ENCODE data around the gene ADCY6. TPM values are rescaled to one million over a fixed set of nuclear protein-coding genes. Genes with fewer than 3 reads are reported as not detected.
"Not testable (repeated sequence)": the region's sequence is repeated elsewhere in the genome, so short reads cannot be mapped to it uniquely, and the experiment has no call there.

ADCY6 gene
- polyA plus RNA-seq, 3 donors, result 17.9 to 62.3 (median 28.0) TPM

- 91 to 94% (median 91%) methylated on average over 13 of the region's 13 CpGs for WGBS, 3 donors
Observed at GRCh38 chr12:48771588-48772112, 17.2 kb downstream of the ADCY6 start.

DNA sequence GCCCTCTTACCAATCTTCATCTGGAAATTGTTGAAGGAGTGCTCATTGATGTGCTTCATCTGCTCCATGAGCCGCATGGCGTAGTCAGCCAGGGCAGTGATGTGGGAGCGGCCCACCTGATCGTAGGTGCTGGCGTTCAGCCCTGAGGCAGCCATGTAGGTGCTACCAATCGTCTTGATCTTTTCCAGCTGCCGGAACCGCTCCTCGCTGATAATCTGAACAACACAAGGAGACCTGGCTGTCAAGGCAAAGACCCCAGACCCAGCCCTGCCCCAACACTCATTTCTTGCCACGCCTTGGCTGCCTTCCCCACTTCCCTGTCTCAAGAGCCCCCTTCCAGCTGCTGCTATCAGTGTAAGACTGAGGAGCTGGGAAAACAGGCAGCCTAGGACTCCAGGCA is 18.1 kb downstream of the ADCY6 start:
- 90 to 95% (median 94%) methylated on average over 10 of the region's 10 CpGs for WGBS, 3 donors
- H3K27ac ChIP-seq (ENCODE audit: low read depth, low read length), result no peak overlapping the region

More at GRCh38 chr12:48771588-48772112, 17.2 kb downstream of the ADCY6 start:
- no peak overlapping the region for H3K27ac ChIP-seq (ENCODE audit: low read depth, low read length)

DNA sequence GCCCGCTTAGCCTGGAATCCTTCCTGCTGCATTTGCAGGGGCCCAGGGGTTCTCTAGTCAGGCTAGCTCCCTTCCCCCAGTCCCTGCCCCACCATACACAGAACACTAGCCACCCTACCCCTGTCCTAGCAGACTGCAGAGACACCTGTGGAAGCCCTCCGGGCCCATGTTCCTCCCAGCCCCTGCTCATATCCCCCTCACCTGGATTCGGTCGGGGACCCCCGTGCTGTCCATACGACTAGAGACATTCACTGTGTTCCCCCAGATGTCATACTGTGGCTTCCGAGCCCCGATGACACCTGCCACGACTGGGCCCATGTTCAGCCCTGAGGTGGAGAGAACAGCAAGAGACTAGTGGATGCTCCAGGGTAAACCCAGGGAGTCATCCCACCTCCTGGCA is 20.2 kb downstream of the ADCY6 start:
- H3K27ac ChIP-seq (ENCODE audit: low read depth, low read length), result no peak overlapping the region
- WGBS, 3 donors, result 91 to 97% (median 95%) methylated on average over 9 of the region's 9 CpGs

DNA sequence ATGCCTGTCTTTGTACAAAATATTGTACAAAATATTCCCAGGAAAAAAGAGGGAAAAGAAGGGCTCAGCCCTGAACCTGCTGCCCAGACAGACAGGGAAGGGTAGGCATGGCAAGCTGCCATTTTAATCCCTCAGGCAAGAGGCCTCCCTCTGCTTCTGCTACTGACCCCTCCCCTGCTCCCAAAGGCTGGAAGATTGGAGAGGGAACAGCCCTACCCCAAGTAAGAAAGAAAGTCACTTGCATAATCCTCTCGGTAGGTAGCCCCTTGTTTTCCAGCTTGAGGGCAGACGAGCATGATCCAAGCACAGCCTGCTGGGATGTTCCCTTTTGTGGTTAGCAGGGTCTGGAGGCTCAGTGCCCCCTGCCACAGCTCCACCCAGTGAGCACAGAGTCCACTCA is 20.7 kb downstream of the ADCY6 start:
- H3K27ac ChIP-seq (ENCODE audit: low read depth, low read length), result no peak overlapping the region
- WGBS, 3 donors, result 52 to 89% (median 59%) methylated on average over 2 of the region's 2 CpGs

- 72 to 88% (median 75%) methylated on average over 6 of the region's 6 CpGs for WGBS, 3 donors
- no peak overlapping the region for H3K27ac ChIP-seq (ENCODE audit: low read depth, low read length)
Observed at GRCh38 chr12:48767521-48767920, 21.4 kb downstream of the ADCY6 start.

- no peak overlapping the region for H3K27ac ChIP-seq (ENCODE audit: low read depth, low read length)
- 57 to 86% (median 62%) methylated on average over 4 of the region's 4 CpGs for WGBS, 3 donors
Observed at GRCh38 chr12:48767047-48767446, 21.8 kb downstream of the ADCY6 start.

DNA sequence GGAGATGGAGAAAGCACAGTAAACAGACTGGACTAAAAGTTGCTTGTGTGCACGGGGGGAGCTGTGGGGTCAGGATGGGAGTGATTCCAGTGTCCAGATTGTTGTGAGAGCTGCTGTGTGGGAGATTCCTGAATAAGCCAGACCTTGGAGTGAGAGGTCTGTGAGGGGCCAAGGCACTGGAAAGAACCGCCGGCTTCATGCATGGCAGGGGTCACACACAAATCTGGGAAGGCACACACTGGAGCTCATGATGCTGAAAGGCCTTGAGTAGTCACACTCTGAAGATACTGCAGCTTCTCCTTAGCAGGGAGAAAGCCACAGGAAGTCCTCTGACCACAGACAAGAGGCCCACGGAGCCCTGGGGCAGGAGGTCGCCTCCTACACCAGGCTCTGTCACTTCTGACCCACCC is 23.1 kb downstream of the ADCY6 start:
- WGBS, 3 donors, result 39 to 84% (median 42%) methylated on average over 5 of the region's 5 CpGs
- no peak overlapping the region for H3K27ac ChIP-seq (ENCODE audit: low read depth, low read length)

- WGBS, 3 donors, result 70 to 78% (median 75%) methylated on average over 2 of the region's 2 CpGs
- H3K27ac ChIP-seq (ENCODE audit: low read depth, low read length), result no peak overlapping the region
Observed at GRCh38 chr12:48764521-48764920, 24.4 kb downstream of the ADCY6 start.

DNA sequence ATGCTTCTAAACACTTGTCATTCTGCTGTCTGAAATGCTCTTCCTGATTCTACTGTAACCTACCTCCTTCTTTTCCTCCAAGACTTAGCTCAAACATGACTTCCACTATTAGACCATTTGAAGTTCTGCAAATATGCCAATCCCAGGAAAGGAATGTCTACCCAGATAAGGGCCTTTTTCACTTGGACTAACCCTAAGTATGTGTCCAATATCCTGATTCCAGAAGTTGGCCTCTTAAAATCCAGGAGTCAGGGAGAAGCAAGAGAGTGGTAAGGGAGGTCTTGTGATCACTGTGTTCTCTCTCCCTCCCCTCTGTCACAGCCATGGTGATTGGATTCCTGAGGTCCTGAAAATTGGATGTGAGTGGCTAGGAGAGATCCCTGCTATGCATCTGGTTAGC is 30.2 kb downstream of the ADCY6 start:
- H3K27ac ChIP-seq (ENCODE audit: low read depth, low read length), result no peak overlapping the region

DNA sequence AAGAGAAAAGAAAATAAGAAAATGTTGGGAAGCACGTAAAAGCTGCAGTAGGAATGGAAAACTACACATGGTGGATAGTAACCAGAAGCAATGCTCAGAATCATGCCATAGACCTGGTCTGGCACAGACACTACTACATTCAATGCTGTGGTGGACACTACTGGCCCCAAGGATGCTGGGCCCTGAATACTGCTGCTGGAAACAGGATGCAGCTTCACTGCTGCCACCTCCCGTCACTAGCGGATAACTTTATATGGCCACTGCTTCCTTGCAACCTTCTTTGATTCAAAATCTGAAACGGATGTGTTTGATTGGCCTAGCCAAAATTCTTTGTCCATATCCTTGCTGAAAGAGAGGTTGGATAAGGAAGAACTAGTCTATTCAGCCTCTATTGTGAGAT is 30.7 kb downstream of the ADCY6 start:
- WGBS, 3 donors, result 49 to 81% (median 64%) methylated on average over 4 of the region's 4 CpGs

GRCh38 chr12:48750769-48751356 is 38.0 kb downstream of the ADCY6 start:
- no peak overlapping the region for H3K27ac ChIP-seq (ENCODE audit: low read depth, low read length)
- WGBS, 3 donors, result 49 to 70% (median 60%) methylated on average over 2 of the region's 2 CpGs

More for the DNA sequence above, 30.7 kb downstream of the ADCY6 start:
- no peak overlapping the region for H3K27ac ChIP-seq (ENCODE audit: low read depth, low read length)

- H3K27ac ChIP-seq (ENCODE audit: low read depth, low read length), result no peak overlapping the region
- whole genome bisulfite sequencing, 3 donors, result 93 to 100% (median 100%) methylated on average over 1 of the region's 1 CpG
Observed at GRCh38 chr12:48750215-48750614, 38.7 kb downstream of the ADCY6 start.

GRCh38 chr12:48744251-48745008 is 44.5 kb downstream of the ADCY6 start:
- no peak overlapping the region for H3K27ac ChIP-seq (ENCODE audit: low read depth, low read length)
- 81 to 84% (median 83%) methylated on average over 9 of the region's 9 CpGs for WGBS, 3 donors

- 37 to 43% (median 39%) methylated on average over 5 of the region's 5 CpGs for WGBS, 3 donors
- H3K27ac ChIP-seq (ENCODE audit: low read depth, low read length), result no peak overlapping the region
Observed at GRCh38 chr12:48739618-48740269, 49.1 kb downstream of the ADCY6 start.

DNA sequence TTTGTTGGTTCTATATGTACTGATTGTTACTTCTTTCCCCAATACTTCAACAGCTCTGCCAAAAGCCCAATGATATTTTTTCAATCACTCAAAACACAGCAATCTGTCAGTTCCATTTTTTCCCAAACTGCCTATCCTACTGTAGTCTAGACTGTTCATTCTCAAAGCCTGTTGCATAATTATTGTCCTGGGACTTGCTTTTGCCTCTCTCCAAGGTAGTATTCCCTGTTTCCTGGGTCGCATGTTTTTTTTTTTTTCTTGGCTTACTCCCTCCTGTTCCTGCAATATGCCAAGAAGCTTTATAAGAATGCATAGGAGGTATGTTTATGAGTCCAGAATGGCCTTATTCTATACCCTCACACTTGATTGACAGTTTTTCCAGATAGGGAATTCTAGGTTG is 52.4 kb downstream of the ADCY6 start:
- no peak overlapping the region for H3K27ac ChIP-seq (ENCODE audit: low read depth, low read length)
- WGBS, 3 donors, result 30 to 55% (median 33%) methylated on average over 1 of the region's 1 CpG

- no peak overlapping the region for H3K27ac ChIP-seq (ENCODE audit: low read depth, low read length)
- WGBS, 3 donors, result 69 to 79% (median 79%) methylated on average over 5 of the region's 5 CpGs
Observed at GRCh38 chr12:48728807-48729206, 60.1 kb downstream of the ADCY6 start.

GRCh38 chr12:48720737-48721136 is 68.2 kb downstream of the ADCY6 start:
- WGBS, 3 donors, result 83 to 95% (median 94%) methylated on average over 1 of the region's 1 CpG

GRCh38 chr12:48720171-48720570 is 68.7 kb downstream of the ADCY6 start:
- WGBS, 3 donors, result 75 to 84% (median 82%) methylated on average over 2 of the region's 2 CpGs
- not testable (repeated sequence) for H3K27ac ChIP-seq (ENCODE audit: low read depth, low read length)

More at GRCh38 chr12:48720737-48721136, 68.2 kb downstream of the ADCY6 start:
- not testable (repeated sequence) for H3K27ac ChIP-seq (ENCODE audit: low read depth, low read length)

DNA sequence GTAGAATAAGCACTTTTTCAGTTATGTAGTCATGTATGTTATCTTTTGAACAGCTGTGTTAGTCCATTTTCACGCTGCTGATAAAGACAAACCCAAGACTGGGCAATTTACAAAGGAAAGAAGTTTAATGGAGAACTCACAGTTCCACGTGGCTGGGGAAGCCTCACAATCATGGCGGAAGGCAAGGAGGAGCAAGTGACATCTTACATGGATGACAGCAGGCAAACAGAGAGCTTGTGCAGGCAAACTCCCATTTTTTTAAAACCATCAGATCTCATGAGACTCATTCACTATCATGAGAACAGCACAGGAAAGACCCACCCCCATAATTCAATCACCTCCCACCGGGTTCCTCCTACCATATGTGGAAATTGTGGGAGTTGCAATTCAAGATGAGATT is 69.9 kb downstream of the ADCY6 start:
- not testable (repeated sequence) for H3K27ac ChIP-seq (ENCODE audit: low read depth, low read length)
- 68 to 87% (median 86%) methylated on average over 4 of the region's 4 CpGs for WGBS, 3 donors
